Stimulated activated CD4-positive, alpha-beta T cell treated with anti-CD3 and anti-CD28 coated beads, Interleukin-1b, Interleukin-23, amount 100 ng/mL, for 24 hours (primary cell): ENCODE measurements around the gene DDX59.

Experiments
- DNase-seq, 4 experiments: peaks; one replicate each; pipeline ENCODE4 v3.0.0-alpha.2; 2020; ENCODE audit warnings: low read depth in 4 of 4, low spot score in 1 of 4

DDX59 gene

GRCh38 chr1:200669314-200670241 is at the start of gene DDX59:
DDX59 (minus strand) TSS chr1:200669907; CDS start chr1:200666740, 3,167 bp downstream.
- peak; percentile 81 to 93 (median 86) for DNase-seq

- no peak for DNase-seq
Observed at GRCh38 chr1:200714504-200715187, 44.9 kb upstream of the DDX59 start.

GRCh38 chr1:200710166-200710565 is 40.5 kb upstream of the DDX59 start:
- no peak for DNase-seq

DNA sequence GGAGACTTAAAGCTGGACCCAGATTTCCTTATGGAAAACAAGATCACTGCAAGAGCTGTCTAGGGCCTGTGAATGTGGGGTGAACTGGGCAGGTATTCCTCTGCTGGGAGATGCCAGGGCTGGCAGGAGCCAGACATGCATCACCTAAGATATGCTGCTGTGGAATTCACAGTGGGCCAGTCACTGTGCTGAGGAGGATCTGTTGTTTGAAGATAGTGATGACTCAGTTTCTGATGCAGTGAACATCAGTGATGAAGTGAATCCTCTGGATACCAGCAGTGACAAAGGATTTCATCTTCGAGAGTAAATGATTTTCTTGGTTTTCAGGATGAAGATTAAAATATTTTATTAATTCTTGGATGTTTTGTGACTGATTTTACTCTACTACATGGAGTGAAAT is 39.1 kb upstream of the DDX59 start:
- DNase-seq = no peak

DNA sequence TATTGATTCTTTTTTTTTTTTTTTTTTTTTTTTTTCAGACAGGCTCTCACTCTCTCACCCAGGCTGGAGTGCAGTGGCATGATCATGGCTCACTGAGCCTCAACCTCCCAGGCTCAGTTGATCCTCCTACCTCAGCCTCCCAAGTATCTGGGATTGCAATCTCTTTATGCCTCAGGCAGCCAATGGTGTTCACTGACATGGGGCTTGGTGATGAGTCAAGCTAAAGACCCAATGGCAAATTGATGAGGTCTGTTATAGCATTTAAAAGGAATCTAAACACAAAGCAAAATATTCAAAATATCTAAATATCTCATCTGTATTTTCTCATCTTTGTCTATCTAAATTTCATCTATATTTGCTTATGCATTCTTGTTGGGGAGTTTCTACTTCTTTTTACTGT is 38.5 kb upstream of the DDX59 start:
- DNase-seq = no peak

- no peak for DNase-seq
Observed at GRCh38 chr1:200707116-200707515, 37.4 kb upstream of the DDX59 start.

DNA sequence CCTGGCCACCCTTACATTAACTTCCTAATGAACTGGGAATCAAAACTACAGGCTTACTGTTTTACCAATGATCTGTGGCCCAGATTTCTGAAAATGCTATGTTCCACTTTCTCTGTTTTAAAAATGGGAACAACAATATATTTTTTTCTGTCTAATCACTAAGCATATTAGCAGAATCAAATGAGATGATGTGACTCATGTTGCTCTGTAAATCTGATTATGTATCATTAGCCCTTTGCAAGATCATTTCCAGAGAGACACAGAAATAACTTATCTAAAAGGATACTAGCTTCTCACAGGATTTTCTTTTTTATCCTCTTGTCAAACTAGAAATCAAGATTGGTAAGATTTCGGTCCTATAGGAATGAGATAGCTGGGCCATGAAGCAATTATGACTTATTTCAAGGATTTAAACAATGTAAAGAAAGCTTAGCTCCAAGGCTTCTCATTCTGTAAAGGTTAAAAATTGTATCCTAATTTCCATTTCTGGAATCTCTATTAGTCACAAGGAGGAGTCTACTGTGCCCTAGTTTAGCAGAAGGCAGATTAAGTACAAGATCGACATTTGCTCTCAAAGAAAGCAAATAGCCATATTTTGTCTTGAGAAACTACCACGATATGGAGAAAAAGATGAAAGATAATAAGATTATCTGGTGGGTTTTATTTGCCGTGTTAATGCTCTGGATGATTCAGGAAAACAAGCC is 36.6 kb upstream of the DDX59 start:
- DNase-seq = no peak

GRCh38 chr1:200704986-200705500 is 35.3 kb upstream of the DDX59 start:
- DNase-seq = no peak

- DNase-seq = no peak
Observed at GRCh38 chr1:200699871-200700270, 30.2 kb upstream of the DDX59 start.

- no peak for DNase-seq
Observed at GRCh38 chr1:200694738-200695137, 25.0 kb upstream of the DDX59 start.

GRCh38 chr1:200693327-200693726 is 23.6 kb upstream of the DDX59 start:
- no peak for DNase-seq

DNA sequence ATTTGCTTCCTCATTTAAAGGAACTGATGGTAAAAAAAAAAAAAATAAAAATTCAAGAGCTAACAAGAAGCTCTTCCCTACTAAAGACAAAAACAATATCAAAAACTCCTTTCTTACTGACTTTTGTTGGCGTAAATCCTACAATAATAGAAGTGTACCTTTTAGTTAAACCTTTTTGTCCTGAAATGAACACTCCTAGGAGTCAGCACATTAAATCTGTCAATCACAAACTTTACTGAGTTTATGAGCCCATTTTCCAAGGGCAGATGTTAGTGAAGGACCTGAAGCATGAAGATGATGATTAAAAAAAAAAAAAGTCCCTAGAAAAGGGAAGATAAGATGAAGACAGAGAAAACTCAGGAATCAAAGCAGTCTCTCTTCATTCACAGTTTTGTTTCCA is 22.6 kb upstream of the DDX59 start:
- no peak for DNase-seq

DNA sequence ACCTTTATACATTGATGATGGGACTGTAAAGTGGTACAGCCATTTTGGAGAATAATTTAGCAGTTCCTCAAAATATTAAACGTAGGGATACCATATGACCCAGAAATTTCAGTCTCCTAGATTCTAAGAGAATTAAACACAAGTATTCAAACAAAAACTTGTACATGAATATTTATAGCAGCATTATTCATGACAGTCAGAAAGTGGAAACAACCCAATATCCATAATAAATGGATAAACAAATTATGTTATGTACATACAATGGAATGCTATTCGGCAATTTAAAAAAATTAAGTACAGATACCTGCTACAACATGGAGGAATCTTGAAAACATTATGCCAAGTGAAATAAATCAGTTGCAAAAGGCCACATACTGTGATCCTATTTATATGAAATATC is 16.9 kb upstream of the DDX59 start:
- no peak for DNase-seq

GRCh38 chr1:200684015-200684414 is 14.3 kb upstream of the DDX59 start:
- DNase-seq = no peak

GRCh38 chr1:200683298-200683697 is 13.6 kb upstream of the DDX59 start:
- no peak for DNase-seq

GRCh38 chr1:200681231-200681630 is 11.5 kb upstream of the DDX59 start:
- no peak for DNase-seq

DNA sequence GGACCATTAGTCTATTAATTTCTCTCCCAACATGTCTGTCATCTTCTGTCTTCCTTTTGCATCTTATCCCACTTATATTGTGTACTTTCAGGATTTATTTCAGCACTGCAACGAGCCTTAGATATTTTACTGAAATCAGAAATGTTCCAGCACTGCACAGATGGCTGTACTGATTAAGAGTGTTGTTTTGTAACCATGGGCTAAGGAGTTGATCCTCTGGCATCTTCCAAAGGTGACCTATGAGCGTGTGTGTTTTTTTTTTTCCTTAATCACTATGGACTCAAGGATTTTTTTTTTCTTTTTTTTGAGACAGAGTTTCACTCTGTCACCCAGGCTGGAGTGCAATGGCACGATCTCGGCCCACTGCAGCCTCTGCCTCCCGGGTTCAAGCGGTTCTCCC is 7.1 kb upstream of the DDX59 start:
- DNase-seq = no peak

- DNase-seq = no peak
Observed at GRCh38 chr1:200675588-200675852, 5.8 kb upstream of the DDX59 start.

DNA sequence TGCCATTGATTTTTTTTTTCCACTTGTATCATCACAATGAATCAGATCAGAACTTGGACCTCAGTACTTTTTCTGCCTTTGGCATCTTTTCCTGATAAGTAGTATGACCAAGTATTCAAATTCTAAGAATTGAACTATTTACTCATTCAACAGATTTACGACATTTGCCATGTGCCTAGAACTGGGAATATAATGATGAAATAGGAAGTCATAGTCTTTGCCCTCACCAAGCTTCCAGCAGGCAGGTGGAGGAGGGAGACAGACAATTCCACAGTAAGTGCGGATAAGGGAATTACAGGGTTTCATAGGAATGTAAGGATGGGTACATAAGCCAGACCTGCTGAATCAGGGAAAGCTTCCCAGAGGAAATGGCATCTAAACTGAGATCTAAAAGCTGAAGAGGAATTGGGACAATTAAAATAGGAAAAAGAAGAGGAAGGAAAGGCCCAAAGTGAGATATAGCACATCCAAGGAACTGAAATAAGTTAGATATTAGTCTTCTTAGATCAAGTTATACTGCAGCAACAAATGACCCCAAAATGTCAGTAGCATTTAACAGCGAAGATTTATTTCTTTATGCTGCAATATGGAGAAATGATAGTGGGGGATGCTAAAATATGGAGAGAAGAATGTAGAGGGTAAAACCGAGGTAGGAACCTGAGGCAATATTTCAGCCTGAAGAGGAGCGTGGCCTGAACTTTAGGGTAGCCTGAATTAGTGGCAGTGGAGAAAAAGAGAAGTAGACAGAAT is 5.3 kb upstream of the DDX59 start:
- DNase-seq = no peak

- DNase-seq = no peak
Observed at GRCh38 chr1:200673952-200674823, 4.5 kb upstream of the DDX59 start.
